Stimulated activated naive B cell treated with anti-CD40 and anti-IgM and Interleukin-4, amounts not matched to agents 10 μg/mL and 1 μg/mL and 100 μg/mL, for 72 hours (primary cell): ENCODE measurements around the gene ITCH.
A peak's percentile ranks its signal among the peaks of the same experiment; 100 is the strongest.
"Not testable (repeated sequence)": the region's sequence is repeated elsewhere in the genome, so short reads cannot be mapped to it uniquely, and the experiment has no call there.

Experiments used
- ATAC-seq, 2 donors: fragments of 150-1000 bp; cut with Tn5 transposase; replicated peaks; 2 replicates each; pipeline ENCODE4 v1.10.0; 2021; ENCODE audit warnings: moderate library complexity in 1 of 2
- DNase-seq: peaks from one replicate; pipeline ENCODE4 v3.0.0; 2021
- H3K27ac Mint-ChIP-seq: one replicate; pipeline ENCODE4 v1.8.0; 2022; ENCODE audit warnings: mild to moderate bottlenecking, mixed read lengths
- H3K27me3 Mint-ChIP-seq, 2 donors: one replicate each; pipeline ENCODE4 v1.8.0; 2022; ENCODE audit warnings: mixed read lengths in 2 of 2
- H3K36me3 Mint-ChIP-seq, 2 donors: one replicate each; pipeline ENCODE4 v1.8.0; 2022; ENCODE audit warnings: mixed read lengths in 2 of 2, mild to moderate bottlenecking in 1 of 2
- H3K4me1 Mint-ChIP-seq, 2 donors: one replicate each; pipeline ENCODE4 v1.8.0; 2022; ENCODE audit warnings: mixed read lengths in 2 of 2, mild to moderate bottlenecking in 1 of 2
- H3K4me3 Mint-ChIP-seq, 2 donors: one replicate each; pipeline ENCODE4 v1.8.0; 2022; ENCODE audit warnings: mild to moderate bottlenecking in 2 of 2, mixed read lengths in 2 of 2, moderate library complexity in 1 of 2
- H3K9me3 Mint-ChIP-seq, 2 donors: one replicate each; pipeline ENCODE4 v1.8.0; 2022; ENCODE audit warnings: mixed read lengths in 2 of 2, mild to moderate bottlenecking in 1 of 2

ITCH gene

DNA sequence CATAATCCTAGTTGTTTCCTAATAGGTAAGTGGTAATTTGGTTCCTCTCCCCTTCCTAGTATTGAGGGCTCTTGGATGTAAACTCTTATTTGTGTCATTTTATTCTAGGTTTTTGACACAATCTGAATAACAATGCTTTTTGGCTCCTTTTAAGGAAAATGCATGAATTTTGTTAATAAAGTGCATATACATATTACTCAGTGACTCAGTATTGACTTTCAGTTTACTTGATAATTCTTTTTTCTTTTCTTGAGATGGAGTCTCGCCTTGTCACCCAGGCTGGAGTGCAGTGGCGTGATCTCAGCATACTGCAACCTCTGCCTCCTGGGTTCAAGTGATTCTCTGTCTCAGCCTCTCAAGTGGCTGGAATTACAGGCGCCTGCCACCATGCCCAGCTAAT lies 19.1 kb downstream of the ITCH start:
- no peaks in the 10 kb centered on the region for H3K27me3 Mint-ChIP-seq
- DNase-seq = no peak
- H3K27ac Mint-ChIP-seq = no peak overlapping the region
- H3K9me3 Mint-ChIP-seq = no peaks in the 10 kb centered on the region
- no peak overlapping the region for H3K4me3 Mint-ChIP-seq
- peaks cover 9 to 45% of the 10 kb centered on the region in 2 donors for H3K4me1 Mint-ChIP-seq
- no peak for ATAC-seq
- peaks cover 20 to 22% of the 10 kb centered on the region in 2 donors for H3K36me3 Mint-ChIP-seq

DNA sequence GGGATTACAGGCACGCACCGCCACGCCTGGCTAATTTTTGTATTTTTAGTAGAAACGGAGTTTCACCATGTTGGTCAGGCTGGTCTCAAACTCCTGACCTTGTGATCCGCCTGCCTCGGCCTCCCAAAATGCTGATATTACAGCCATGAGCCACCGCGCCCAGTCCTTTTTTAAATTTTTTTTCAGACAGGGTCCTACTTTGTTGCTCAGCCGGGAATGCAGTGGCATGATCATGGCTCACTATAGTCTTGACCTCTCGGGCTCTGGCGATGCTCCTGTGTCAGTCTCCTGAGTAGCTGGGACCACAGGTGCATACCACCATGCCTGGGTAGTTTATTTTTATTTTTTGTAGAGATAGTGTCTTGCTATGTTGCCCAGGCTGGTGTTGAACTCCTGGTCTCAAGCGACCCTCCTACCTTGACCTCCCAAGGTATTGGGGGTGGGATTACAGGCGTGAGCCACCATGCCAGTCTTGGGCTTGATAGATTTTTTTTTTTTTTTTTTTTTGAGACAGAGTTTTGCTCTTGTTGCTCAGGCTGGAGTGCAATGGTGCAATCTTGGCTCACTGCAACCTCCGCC lies 19.9 kb downstream of the ITCH start:
- not testable (repeated sequence) for H3K4me3 Mint-ChIP-seq, H3K27ac Mint-ChIP-seq, H3K27me3 Mint-ChIP-seq, H3K9me3 Mint-ChIP-seq, ATAC-seq, DNase-seq
- H3K36me3 Mint-ChIP-seq = peaks cover 15 to 20% of the 10 kb centered on the region in 2 donors
- H3K4me1 Mint-ChIP-seq = peaks cover 9 to 47% of the 10 kb centered on the region in 2 donors

DNA sequence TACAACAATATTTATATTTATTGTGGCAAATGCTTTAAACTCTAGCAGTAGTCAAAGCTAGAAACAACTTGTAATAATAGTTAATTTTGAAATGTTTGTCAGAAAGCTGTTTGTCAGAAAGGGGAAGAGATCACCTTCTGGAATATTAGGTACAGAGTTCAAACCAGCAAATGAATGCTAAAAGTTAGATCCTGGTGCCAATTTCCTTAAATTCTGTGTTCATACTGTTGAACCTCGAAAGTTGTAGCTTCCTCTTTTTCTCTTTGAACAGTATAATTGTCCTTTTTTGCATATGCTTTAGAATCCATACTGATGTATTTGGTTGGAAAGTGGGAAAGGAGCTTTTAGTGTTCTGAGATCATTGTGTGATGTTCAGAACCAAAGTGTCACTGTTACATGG lies 22.4 kb downstream of the ITCH start:
- no peaks in the 10 kb centered on the region for H3K27me3 Mint-ChIP-seq
- H3K4me1 Mint-ChIP-seq = peaks cover 22 to 56% of the 10 kb centered on the region in 2 donors
- ATAC-seq = no peak
- no peaks in the 10 kb centered on the region for H3K9me3 Mint-ChIP-seq
- no peak for DNase-seq
- H3K27ac Mint-ChIP-seq = no peak overlapping the region
- no peak overlapping the region for H3K4me3 Mint-ChIP-seq
- H3K36me3 Mint-ChIP-seq = peaks cover 18 to 20% of the 10 kb centered on the region in 2 donors

DNA sequence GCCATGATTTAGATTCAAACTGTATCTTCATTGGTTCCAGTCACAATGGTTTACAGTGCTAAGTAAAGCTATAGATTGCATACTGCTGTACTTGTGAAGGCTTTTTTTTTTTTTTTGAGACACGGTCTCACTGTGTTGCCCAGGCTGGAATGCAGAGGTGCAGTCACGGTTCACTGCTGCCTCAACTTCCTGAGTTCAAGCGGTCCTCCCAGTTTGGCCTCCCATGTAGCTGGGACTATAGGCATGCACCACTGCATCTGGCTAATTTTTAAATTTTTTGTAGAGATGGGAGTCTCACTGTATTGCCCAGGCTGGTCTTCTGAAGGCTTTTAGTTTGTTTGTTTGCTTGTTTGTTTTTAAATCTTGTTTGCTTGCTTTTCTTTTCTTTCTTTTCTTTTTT lies 24.9 kb downstream of the ITCH start:
- H3K9me3 Mint-ChIP-seq = no peaks in the 10 kb centered on the region
- peak overlapping the region; percentile 4 for H3K27ac Mint-ChIP-seq
- peaks cover 16 to 28% of the 10 kb centered on the region in 2 donors for H3K36me3 Mint-ChIP-seq
- DNase-seq = no peak
- H3K27me3 Mint-ChIP-seq = no peaks in the 10 kb centered on the region
- no peak for ATAC-seq
- H3K4me3 Mint-ChIP-seq = peak overlapping the region in 1 of 2 donors; percentile 17
- peaks cover 27 to 49% of the 10 kb centered on the region in 2 donors for H3K4me1 Mint-ChIP-seq

DNA sequence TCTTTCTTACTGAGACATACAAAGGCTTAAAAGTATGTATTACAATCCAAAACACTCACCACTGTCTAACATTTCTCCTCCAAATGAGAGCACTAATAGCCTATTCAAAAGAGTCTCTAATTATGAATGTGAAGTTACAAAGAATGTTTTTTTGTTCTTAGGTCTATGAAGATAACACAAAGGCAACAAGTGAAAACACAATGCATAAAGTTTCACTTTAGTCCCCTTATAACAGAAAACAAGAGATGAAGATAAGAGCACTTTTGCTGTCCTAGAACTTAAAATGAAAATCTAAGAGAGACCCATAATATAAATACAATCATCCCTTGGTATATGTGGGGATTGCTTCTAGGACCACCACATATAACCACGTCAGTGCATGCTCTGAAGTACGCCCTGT lies 25.6 kb downstream of the ITCH start:
- Mint-ChIP-seq H3K27ac (no peak overlapping the region), H3K27me3 (no peaks in the 10 kb centered on the region), H3K4me1 (peaks cover 28 to 49% of the 10 kb centered on the region in 2 donors), H3K36me3 (peaks cover 20 to 34% of the 10 kb centered on the region in 2 donors), H3K4me3 (peak overlapping the region; percentile 17 to 44), H3K9me3 (no peaks in the 10 kb centered on the region)
- no peak for DNase-seq
- no peak for ATAC-seq

DNA sequence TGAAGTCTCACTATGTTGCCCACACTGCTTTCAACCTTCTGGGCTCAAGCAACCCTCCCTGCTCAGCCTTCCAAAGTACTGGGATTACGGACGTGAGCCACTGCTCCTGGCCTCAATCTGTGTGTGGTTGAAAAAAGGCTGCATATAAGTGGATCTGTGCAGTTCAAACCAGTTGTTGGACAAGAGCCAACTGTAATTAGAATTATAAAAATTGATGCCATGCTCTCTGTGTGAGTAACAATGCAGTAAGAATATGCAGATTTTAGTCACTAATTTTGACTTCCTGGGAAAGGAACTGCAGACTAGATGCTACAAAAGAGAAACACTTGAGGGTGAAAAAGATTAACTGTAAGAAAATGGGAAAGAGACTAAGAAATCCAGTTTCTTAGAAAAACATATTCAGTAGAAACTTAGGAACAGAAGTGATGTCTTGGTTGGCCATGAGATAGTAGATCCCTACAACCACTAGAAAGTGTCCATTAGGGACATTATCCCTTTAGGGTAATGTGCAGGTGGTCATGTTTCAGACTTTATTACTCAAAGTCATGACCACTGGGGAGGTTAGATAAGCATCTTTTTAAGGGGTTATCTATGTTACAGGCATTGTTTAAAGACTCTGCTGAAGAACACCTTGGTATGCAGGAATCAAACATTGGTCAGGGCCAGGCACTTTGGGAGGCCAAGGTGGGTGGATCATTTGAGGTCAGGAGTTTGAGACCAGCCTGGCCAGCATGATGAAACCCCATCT lies 26.3 kb downstream of the ITCH start:
- no peaks in the 10 kb centered on the region for H3K9me3 Mint-ChIP-seq
- H3K27me3 Mint-ChIP-seq = no peaks in the 10 kb centered on the region
- DNase-seq (no peak), ATAC-seq (peak in 1 of 2 donors; percentile 46)
- peak overlapping the region in 1 of 2 donors; percentile 42 for H3K4me3 Mint-ChIP-seq
- peaks cover 28 to 50% of the 10 kb centered on the region in 2 donors for H3K4me1 Mint-ChIP-seq
- H3K36me3 Mint-ChIP-seq = peaks cover 21 to 34% of the 10 kb centered on the region in 2 donors
- H3K27ac Mint-ChIP-seq = peak overlapping the region; percentile 20

DNA sequence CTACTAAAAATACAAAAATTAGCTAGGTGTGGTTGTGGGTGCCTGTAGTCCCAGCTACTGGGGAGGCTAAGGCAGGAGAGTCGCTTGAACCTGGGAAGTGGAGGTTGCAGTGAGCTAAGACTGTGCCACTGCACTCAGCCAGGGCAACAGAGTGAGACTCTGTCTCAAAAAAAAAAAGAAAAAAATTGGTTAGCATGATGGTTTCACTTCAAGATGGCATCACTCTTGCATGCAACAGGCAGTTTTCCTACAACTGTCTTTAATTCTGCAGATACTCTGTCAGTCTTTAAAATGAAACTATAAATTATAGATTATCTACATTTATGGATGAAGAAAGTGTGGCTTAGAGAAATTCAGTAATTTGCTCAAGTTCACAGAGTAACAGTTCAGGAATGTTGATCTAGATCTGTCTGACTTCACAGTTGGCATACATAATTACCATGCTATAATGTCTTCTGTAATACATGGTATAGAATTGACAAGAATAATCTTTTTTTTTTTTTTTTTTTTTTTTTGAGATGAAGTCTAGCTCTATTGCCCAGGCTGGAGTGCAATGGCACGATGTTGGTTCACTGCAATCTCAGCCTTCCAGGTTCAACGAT lies 27.0 kb downstream of the ITCH start:
- Mint-ChIP-seq H3K27me3 (no peaks in the 10 kb centered on the region), H3K36me3 (peaks cover 25 to 38% of the 10 kb centered on the region in 2 donors), H3K4me1 (peaks cover 29 to 55% of the 10 kb centered on the region in 2 donors), H3K4me3 (no peak overlapping the region), H3K27ac (peak overlapping the region; percentile 20), H3K9me3 (no peaks in the 10 kb centered on the region)
- DNase-seq (no peak), ATAC-seq (no peak)

DNA sequence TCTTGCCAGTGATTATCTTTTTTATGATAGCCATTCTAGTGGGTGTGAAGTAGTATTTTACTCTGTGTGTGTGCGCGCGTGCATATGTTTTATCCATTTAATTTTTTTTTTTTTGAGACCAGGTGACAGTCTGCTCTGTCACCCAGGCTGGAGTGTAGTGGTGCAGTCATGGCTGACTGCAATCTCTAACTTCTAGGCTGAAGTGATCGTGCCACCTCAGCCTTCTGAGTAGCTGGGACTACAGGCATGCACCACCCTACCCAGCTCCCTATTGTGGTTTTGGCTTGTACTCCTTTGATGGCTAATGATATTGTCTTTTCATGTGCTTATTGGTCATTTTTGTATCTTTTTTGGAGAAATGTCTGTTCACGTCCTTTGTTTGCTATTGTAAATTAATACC lies 33.3 kb downstream of the ITCH start:
- H3K27ac Mint-ChIP-seq = no peak overlapping the region
- H3K4me1 Mint-ChIP-seq = peaks cover 12 to 21% of the 10 kb centered on the region in 2 donors
- peaks cover 39 to 40% of the 10 kb centered on the region in 2 donors for H3K36me3 Mint-ChIP-seq
- ATAC-seq (no peak), DNase-seq (no peak)
- no peak overlapping the region for H3K4me3 Mint-ChIP-seq
- H3K9me3 Mint-ChIP-seq = no peaks in the 10 kb centered on the region
- no peaks in the 10 kb centered on the region for H3K27me3 Mint-ChIP-seq

DNA sequence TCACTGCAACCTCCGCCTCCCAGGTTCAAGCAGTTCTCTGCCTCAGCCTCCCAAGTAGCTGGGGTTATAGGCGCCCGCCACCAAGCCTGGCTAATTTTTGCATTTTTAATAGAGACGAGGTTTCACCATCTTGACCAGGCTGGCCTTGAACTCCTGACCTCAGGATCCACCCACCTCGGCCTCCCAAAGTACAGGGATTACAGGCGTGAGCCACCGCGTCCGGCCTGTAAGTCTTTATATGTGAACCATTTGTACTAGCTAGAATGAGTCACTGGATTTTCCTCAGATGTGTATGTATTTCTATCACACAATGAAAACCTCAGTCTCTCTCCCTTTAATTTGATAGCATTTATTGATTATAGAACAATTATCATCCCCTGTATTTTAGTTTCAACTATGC lies 34.0 kb downstream of the ITCH start:
- ATAC-seq = no peak
- H3K27me3 Mint-ChIP-seq = no peaks in the 10 kb centered on the region
- no peak overlapping the region for H3K4me3 Mint-ChIP-seq
- peaks cover 13 to 25% of the 10 kb centered on the region in 2 donors for H3K4me1 Mint-ChIP-seq
- DNase-seq = no peak
- no peak overlapping the region for H3K27ac Mint-ChIP-seq
- H3K9me3 Mint-ChIP-seq = no peaks in the 10 kb centered on the region
- H3K36me3 Mint-ChIP-seq = peaks cover 39 to 43% of the 10 kb centered on the region in 2 donors

DNA sequence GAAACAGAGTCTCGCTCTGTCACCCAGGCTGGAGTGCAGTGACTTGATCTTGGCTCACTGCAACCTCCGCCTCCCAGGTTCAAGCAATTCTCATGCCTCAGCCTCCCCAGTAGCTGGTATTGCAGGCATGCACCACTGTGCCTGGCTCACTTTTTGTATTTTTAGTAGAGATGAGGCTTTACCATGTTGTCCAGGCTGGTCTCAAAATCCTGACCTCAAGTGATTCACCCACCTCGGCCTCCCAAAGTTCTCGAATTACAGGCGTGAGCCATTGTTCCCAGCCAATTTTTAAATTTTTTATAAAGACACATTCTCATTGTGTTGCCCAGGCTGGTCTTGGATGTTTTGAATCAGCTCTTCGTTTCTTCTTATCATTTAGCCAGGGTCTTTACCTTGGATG lies 37.7 kb downstream of the ITCH start:
- Mint-ChIP-seq H3K27ac (peak overlapping the region; percentile 28), H3K36me3 (peaks cover 33 to 35% of the 10 kb centered on the region in 2 donors), H3K4me1 (peaks cover 22 to 49% of the 10 kb centered on the region in 2 donors)
- not testable (repeated sequence) for H3K4me3 Mint-ChIP-seq, H3K27me3 Mint-ChIP-seq, ATAC-seq, DNase-seq, H3K9me3 Mint-ChIP-seq

DNA sequence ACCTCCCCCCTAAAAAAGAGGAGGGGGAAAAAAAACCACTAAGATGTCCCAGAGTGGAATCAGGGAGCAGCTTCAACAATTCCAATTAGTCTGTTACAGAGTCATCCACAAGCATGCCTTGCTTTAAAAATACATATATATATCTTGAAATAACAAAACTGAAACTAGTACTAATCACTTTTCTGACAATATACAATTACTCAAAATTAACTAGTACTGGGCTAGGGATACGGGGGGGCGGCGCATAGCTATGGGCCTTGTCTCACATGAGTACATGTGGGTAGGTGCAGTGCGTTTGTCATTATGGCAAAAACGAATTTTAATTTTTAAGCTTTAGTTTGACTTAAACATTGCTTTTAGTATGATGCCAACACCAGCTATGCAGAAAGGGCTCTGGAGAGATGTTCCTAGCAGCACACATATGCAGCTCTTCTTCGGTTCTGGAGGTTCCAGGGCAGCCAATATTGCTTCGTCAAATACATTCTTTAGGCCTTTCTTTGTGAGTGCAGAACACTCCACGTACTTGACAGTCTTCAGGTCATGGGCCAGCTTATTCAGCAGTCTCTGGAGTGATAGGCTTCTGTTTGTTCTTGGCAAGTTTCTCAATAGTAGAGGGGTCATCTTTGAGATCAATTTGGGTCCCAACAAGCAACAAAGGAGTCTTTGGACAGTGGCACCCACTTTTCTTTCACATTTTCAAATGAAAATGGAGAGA lies 38.8 kb downstream of the ITCH start:
- Mint-ChIP-seq H3K27me3 (no peaks in the 10 kb centered on the region), H3K9me3 (no peaks in the 10 kb centered on the region), H3K4me3 (no peak overlapping the region), H3K36me3 (peaks cover 26 to 27% of the 10 kb centered on the region in 2 donors), H3K4me1 (peaks cover 20 to 47% of the 10 kb centered on the region in 2 donors), H3K27ac (peak overlapping the region; percentile 71)
- DNase-seq (no peak), ATAC-seq (no peak)

DNA sequence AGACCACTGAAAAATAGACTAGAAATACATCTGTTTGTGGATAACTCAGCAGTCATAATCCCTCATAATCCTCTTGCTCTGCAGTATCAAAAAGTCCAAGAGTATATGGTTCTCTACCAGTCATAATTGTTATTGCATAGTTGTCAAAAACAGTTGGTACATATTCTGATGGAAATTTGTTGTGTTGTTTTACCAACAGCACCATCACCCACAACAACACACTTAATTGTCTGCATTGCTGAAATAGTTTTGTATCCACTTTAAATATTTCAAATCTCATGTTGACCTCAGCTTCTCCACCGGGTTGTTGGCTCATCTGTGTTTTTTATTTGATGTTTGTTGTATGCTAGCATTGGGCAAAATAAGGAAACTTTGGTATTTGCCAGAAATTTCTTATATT lies 39.4 kb downstream of the ITCH start:
- DNase-seq = no peak
- Mint-ChIP-seq H3K27ac (no peak overlapping the region), H3K4me1 (peaks cover 21 to 49% of the 10 kb centered on the region in 2 donors), H3K36me3 (peaks cover 21 to 30% of the 10 kb centered on the region in 2 donors), H3K4me3 (no peak overlapping the region), H3K27me3 (no peaks in the 10 kb centered on the region), H3K9me3 (no peaks in the 10 kb centered on the region)
- no peak for ATAC-seq

DNA sequence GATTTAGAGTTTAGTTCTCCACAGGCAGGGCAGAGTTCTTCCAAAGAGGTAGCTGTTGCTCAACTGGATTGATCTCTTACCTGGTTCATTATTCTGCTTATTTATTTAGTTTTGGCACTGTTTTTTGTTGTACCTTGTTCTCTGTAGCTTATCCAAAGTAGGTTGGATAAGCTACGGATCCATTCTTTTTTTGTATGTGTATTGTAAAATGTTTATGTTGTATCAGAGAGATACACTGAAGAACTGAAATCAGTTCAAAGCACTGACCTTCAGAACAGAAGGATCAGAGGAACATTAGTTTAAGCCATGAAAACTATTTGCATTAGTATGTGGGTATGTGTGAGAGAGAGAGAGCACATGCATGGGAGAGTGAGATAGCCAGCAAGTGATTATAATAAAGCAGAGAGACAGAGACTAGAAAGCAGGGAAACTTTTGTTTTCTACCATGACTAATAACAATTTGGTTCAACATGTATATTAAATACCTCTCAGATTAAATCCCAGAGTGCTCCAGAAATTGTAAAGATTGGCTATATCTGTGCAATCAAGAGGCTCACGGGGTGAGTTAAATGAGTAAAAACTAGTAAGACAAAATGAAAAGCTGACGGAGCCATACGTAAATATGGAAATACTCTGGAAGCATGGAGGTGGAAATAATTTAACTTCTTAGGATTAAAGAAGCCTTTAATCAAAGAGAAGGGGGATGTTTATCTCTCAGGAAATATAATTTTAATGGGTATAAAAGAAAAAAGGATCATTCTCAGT lies 40.2 kb downstream of the ITCH start:
- Mint-ChIP-seq H3K36me3 (peaks cover 29 to 35% of the 10 kb centered on the region in 2 donors), H3K4me3 (peak overlapping the region; percentile 5 to 46), H3K4me1 (peaks cover 24 to 52% of the 10 kb centered on the region in 2 donors), H3K9me3 (no peaks in the 10 kb centered on the region), H3K27ac (peak overlapping the region; percentile 75), H3K27me3 (no peaks in the 10 kb centered on the region)
- ATAC-seq (peak; percentile 19 to 35), DNase-seq (no peak)

DNA sequence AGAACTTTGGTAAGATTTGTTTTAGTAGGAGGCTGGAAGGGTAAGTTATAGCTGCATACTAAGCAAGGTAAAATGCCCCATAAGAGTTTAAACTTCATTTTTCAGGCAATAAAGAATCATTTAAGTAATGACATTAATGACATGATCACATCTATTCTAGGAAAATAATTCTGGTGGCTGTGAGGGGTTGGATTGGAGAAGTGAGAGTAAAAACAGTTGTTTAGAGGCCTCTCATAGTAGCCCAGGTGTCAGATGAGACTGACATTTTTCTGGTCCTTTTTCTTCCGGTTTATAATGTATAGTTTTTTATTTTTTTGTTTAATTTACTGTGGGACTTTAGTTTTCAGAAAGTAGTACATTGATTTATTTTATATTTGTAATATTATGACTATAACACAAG lies 40.8 kb downstream of the ITCH start:
- H3K27ac Mint-ChIP-seq = peak overlapping the region; percentile 75
- peaks cover 27 to 52% of the 10 kb centered on the region in 2 donors for H3K4me1 Mint-ChIP-seq
- no peaks in the 10 kb centered on the region for H3K27me3 Mint-ChIP-seq
- peak overlapping the region; percentile 5 to 46 for H3K4me3 Mint-ChIP-seq
- DNase-seq (no peak), ATAC-seq (peak; percentile 91 to 95)
- peaks cover 31 to 38% of the 10 kb centered on the region in 2 donors for H3K36me3 Mint-ChIP-seq
- no peaks in the 10 kb centered on the region for H3K9me3 Mint-ChIP-seq
